NK-92 (cell line): ENCODE measurements around the gene EFCAB14.
"Not testable (repeated sequence)": the region's sequence is repeated elsewhere in the genome, so short reads cannot be mapped to it uniquely, and the experiment has no call there.

ENCODE experiments used
- DNase-seq: peaks from one replicate; lab custom pipeline; 2025; ENCODE audit not compliant: unreplicated experiment; lab: John Stamatoyannopoulos, UW

The EFCAB14 gene, protein sequence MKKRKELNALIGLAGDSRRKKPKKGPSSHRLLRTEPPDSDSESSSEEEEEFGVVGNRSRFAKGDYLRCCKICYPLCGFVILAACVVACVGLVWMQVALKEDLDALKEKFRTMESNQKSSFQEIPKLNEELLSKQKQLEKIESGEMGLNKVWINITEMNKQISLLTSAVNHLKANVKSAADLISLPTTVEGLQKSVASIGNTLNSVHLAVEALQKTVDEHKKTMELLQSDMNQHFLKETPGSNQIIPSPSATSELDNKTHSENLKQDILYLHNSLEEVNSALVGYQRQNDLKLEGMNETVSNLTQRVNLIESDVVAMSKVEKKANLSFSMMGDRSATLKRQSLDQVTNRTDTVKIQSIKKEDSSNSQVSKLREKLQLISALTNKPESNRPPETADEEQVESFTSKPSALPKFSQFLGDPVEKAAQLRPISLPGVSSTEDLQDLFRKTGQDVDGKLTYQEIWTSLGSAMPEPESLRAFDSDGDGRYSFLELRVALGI

GRCh38 chr1:46718727-46719622 is at the start of gene EFCAB14:
EFCAB14 (minus strand) TSS chr1:46719114; CDS start chr1:46718087, 1,027 bp downstream.
- peak; percentile 89 for DNase-seq

- no peak for DNase-seq
Measured at GRCh38 chr1:46768445-46768844, 49.5 kb upstream of the EFCAB14 start.

GRCh38 chr1:46767649-46768282 is 48.9 kb upstream of the EFCAB14 start:
- no peak for DNase-seq

DNA sequence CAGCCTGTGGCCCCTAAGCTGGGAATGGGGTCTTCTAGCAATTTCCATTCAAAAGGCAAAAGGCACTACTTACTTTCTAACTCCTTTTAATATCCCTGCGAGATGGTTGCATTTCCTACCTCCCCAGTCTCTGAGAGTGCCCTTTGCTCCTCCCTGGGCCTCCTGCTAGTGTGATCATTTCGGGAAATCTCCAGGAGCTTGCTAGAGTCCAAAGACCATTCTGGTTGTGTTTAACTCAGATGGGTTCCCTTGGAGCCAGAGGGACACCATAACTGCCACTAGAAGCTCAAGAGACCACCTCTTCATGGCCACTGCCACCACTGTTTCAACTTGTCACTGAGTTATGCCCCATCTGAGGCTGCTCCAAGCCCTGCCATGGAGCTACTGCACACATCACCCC is 45.5 kb upstream of the EFCAB14 start:
- DNase-seq, result no peak

- DNase-seq, result no peak
Measured at GRCh38 chr1:46761740-46762139, 42.8 kb upstream of the EFCAB14 start.

DNA sequence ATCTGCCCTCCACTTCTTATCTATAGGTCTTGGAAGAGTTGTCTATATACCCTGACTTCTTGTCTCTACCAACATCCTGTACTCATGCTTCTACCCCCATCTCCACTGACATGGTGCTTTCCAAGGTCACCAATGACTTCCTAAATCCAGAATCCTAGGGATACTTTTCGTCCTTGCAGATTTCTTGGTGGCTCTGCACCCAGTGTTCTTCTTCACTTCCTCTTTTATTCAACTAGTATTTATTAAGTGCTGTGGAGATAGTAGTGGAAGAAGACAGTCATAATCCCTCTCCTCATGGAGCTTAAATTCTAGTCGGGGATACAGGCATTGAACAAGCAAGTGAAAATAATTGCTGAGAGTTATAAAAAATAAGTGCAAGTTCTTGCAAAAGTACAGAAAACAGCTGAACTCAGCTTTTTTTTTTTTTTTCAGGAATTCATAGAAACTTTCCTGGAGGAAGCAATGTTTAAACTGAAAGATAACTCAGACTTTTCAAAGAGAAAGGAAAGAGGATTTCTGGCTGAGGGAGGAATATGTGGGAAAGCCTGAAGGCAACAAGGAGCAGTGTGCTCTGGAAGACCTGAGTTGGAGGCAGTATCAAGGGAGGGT is 41.7 kb upstream of the EFCAB14 start:
- no peak for DNase-seq

DNA sequence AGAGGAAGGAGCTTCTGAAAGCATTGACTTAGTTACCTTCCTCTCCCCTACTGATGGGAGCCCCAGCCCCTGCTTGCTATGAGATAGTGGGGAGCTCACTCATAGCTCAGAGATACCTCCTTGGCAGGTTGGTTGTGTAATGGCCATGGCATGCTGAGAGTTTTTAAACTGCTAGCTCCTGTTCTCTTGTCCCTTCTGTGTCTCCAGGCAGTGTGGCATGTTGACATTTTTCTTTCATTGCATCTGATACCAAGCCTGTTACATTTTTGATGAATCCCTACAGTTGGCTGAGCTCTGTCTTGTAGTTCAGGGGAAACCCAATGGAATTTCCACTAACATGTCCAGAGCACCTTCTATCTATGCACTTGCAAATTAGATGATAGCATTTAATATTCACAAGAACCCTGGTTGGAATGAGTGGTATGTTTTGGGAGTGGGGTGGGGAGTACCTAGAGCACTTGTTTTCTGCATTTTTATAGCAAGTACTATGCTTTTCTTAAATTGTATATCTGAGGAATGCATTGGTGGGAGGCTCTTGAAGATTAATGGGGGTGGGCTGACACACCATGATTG is 39.1 kb upstream of the EFCAB14 start:
- DNase-seq, result no peak

DNA sequence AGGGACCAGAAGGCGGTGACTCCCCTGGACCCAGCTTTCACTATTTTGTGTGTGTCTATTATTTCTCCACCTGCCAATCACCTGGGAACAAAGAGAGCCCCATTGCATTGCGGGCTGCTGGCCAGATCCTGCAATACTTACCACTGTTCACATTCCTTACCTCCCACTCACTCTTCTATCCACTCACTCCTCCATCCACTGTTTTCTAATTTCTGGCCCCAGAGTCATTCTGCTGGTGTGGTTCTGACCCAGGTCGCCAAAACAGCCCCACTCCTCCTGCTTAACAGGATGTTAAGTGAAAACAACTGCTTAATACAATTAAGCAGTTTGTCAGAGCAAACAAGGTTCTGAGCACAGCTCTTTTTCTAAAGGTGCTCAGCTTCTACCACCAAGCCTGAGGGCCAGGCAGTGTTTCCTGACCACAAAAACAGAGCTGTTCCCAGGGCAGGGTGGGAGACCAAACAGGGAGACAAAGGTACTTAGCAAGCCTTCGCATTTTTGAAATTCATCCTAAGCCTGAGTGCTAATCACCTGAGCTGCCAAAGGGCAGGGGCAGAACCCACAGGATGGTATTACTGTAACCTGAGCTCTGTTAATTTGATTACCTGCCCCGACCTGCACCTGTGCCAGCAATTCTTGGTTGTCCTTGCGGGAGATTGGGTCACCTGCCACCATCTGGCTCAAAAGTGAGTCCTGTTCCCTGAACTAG is 38.5 kb upstream of the EFCAB14 start:
- DNase-seq, result no peak

- no peak for DNase-seq
Measured at GRCh38 chr1:46755121-46755520, 36.2 kb upstream of the EFCAB14 start.

- DNase-seq, result not testable (repeated sequence)
Measured at GRCh38 chr1:46754707-46755106, 35.8 kb upstream of the EFCAB14 start.

DNA sequence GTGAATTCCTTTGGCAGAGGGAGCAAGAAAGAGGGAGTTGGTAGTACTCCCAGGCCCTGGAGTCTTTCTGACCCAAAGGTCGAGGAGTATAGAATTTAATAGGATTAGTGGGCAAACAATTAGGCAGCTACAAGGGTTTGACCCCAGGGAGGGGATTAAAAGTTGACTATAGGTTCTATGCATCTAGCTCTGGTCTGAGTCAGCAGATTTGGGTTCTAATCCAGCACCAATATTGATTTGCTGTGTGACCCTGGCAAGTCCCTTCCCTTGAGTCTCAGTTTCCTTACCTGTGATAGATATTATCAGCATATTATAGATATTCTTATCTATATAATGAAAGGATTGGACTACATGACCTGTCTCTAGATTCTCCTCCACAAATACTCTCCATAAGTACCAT is 35.1 kb upstream of the EFCAB14 start:
- no peak for DNase-seq

DNA sequence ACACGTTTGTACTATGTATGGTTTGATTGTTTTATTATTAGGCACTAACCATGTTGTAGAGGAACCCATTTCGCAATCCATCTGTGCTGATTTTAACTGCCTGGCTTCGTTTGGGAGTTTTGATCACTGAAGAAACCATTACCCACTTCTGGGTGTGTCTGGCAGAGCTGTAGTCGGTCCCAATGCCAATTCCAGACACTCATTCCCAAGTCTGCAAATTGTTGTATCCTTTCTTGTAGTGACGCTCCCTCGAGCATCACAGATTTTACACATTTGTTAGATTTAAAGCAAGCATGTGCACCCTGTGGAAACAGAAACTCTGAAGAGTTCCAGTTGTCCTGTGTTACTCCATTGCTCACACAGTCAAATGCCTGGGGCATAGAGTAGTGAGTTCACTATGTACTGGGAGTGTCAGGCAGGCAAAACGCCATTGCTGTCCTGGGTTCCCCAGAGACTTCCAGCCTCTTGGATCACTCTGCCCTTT is 31.0 kb upstream of the EFCAB14 start:
- DNase-seq, result no peak

DNA sequence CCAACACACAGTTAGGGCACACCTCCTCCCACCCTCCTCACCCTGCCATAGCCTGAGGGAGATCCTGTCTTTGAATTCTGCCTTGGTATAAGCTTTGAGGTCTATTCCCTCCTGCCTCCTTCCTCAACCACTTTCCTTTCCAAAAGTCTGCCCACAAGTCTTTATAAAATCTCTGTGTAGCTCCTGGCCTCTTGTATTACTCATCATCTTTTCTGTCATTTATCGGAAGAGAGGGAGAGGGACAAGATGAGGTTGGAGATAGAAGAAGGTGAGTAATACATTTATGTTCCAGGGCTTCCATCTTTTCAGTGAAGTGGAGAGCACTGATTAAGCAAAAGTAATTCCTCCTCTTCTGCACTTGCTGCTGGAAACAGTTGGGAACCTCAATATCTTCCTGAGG is 30.5 kb upstream of the EFCAB14 start:
- no peak for DNase-seq

DNA sequence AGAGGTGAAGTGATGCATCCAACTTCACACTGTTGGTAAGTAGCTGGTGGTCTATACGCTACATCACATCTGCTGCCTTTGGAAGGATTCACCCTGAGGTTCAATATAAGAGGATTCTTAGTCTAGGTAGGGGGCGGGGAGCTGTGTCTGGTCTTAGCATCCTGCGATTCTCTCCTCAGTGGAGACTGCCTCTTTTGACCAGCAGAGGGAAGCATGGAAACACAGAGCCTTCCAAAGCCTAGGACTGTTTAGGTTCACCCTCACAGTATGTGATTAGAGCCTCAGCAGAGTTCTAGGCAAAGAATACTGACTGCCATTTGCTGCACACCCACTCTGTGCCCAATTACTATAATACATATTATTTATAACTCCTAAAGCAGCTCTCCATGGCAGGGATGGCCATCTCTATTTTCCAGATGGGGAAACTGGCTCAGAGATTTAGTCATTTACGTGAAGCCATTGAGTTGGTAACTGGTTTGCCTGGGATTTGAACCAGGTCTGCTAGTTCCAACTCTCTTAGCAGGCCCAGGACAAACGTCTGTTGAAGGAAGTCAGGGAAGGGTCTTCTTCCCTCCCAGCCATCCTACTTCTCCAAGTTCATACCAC is 28.9 kb upstream of the EFCAB14 start:
- no peak for DNase-seq

DNA sequence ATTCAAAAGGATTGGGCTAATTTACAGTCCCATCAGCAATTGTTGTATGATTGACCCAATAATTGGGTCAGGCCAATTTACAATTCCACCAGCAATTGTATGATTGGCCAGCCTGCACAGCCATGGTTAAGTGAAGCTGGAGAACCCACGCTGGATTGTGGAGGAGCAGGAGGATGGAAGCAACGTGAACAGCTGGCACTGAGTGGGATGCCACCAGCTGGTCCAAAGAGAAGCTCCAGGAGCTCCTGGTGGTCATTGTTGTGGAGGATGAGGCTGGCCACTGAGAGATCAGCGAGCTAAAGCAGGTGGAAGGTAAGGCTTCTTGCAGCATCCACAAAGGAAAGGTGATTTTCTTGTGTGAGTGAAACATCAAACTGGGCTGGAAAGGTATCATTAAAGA is 23.2 kb upstream of the EFCAB14 start:
- DNase-seq, result no peak

DNA sequence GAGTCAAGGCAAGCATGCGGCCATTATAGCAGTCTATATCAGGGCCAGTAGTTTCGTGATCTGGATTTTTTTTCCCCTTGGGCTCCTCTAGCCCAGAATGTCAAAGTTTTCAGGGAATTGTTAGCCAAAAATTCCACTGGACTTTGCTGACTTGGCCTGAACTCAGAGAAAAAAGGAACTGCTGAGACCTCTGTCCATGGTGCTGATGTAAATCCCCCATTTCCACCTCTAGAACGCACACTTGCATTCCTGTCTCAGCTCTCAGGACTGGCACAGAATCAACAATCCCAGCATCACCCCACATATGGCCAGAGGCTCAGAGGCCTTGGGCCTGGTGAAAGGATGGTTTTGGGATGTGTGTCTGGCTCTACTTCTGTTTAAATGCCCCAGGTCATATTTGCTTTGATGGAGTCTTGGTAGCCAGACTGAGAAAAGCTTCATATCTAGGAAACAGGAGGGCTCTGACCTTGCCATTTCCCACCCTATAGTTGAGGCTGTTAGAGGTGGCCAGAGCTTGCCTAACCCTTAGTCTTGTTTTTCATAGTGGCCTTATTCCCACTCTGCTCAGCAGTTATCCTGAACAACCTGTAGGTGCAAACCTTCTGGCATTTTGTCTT is 16.9 kb upstream of the EFCAB14 start:
- DNase-seq, result no peak

DNA sequence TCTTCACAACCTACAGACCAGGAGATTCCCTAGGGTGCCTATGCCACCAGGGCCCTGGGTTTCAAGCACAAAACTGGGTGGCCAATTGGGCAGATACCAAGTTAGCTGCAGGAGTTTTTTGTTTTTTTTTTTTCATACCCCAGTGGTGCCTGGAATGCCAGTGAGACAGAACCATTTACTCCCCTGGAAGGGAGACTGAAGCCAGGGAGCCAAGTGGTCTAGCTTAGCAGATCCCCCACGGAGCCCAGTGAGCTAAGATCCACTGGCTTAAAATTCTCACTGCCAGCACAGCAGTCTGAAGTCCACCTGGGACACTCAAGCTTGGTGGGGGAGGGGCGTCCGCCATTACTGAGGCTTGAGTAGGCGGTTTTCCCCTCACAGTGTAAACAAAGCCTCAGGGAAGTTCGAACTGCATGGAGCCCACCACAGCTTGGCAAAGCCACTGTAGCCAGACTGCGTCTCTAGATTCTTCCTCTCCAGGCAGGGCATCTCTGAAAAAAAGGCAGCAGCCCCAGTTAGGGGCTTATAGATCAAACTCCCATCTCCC is 9.5 kb upstream of the EFCAB14 start:
- DNase-seq, result not testable (repeated sequence)

DNA sequence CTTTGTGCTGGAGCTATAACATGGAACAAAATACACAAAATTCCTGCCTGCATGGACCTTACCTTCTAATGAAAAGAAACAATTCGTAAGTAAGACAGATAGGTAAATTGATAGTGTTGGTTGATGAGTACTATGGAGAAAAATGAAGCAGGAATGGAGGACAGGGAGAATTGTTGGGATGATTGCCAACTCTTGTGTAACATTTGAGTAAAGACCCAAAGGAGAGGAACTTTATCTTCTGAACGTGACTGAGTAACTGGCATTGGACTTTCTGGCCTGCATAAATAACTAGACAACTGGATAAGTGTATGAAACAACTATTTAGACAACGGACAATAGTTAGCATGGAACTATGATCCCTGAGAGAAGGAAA is 6.8 kb upstream of the EFCAB14 start:
- no peak for DNase-seq
